Stimulated activated CD8-positive, alpha-beta memory T cell treated with anti-CD3 and anti-CD28 coated beads, Interleukin-7, amount 100 ng/mL, for 4 hours (primary cell): Measurements from ENCODE around the gene RBM4B.
"Not testable (repeated sequence)": the region's sequence is repeated elsewhere in the genome, so short reads cannot be mapped to it uniquely, and the experiment has no call there.

Experiments used
- DNase-seq, 2 donors: peaks; one replicate each; pipeline ENCODE4 v3.0.0-alpha.2; 2020; ENCODE audit warnings: low read depth in 2 of 2

RBM4B gene

DNA sequence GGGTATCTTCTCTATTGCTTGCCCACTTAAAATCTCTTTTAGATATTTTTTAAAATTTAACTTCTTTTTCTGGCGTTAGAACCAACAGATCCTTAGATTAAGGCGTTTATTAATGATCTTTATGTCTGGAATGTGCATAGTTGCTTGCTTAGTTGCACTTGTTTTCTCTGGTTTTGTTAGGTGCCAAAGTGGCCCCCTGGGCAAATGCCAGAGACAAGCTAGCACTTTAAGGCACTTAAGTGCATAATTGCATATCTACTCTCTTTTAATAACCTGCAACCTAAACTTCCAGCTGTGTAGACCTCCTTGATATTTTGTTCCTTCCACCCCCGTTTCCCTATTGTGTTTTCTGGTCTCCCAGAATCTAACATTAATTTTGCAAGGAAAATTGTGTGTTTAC, 35.9 kb downstream of the RBM4B start:
- no peak for DNase-seq

- DNase-seq, result not testable (repeated sequence)
Observed at GRCh38 chr11:66639814-66640340, 37.8 kb downstream of the RBM4B start.

- DNase-seq, result no peak
Observed at GRCh38 chr11:66639066-66639813, 38.4 kb downstream of the RBM4B start.

- DNase-seq, result peak; percentile 90 to 98
Observed at GRCh38 chr11:66638177-66639065, 39.3 kb downstream of the RBM4B start, which contains the start of gene RBM4. Gene RBM4, plus strand, starts transcription at chr11:66638703. Its CDS starts 1,009 bp downstream, at chr11:66639712.

DNA sequence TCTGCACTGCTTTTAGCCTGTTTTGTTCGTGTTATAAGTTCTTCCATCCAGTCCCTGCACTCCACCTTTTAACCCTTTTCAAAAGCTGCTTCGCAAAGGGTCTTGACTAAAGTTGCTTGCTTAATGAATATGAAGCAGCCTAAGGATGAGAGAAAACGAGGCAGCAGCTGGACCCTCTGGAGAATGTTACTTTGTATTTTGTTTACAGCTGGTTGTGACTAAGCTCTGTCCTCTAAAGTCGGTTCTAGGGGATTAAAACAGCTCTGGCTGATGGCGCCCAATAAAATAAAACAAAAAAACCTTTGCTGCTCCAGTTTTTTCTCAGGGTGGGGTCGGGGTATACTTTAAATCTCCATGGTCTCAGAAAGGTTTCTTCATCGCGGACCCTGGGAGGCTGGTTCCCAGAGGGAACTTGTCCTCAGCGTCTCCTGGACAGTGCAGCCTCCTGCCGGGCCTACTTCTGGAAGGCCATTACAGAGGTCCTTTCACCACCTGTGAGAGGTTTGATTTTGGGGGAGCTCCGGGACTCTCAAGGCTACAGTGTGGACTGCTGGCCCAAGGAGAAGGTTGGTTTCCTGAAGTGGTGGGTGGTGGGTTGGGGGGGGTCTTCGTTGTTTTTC, 40.0 kb downstream of the RBM4B start:
- no peak for DNase-seq

GRCh38 chr11:66636411-66636810, 41.3 kb downstream of the RBM4B start:
- no peak for DNase-seq

DNA sequence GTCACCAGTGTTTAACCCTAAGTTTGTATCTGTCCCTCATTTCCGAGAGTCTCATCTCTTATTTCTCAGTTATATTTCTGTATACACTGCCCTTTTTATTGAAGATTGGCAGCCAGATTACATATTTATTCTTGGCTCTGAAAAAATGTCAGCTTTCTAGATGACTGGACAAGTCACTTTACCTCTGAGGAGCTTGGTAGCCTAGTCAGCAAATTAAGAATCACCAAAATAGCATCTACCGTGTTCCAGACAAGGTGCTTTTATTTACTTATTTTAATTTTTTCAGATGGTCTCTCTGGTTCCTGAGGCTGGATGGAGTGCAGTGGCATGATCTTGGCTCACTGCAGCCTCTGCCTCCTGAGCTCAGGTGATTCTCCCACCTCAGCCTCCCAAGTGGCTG, 44.7 kb downstream of the RBM4B start:
- DNase-seq, result no peak

DNA sequence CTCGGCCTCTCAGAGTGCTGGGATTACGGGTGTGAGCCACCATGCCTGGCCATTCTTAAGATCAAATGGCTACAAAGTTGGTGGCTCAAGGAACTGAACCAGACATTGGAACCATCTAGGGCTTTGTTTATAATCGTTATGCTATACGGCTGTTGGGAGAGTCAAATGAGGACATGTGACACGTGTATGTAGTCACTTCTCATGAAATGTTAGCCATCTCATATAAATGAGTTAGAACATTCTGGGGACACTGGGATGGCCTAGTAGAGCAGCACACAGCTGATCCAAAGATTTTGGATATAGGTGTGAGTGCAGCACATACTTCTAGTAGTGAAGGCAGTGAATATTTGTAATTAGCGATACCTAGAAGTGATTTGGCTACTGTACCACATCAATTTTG, 45.8 kb downstream of the RBM4B start:
- no peak for DNase-seq

DNA sequence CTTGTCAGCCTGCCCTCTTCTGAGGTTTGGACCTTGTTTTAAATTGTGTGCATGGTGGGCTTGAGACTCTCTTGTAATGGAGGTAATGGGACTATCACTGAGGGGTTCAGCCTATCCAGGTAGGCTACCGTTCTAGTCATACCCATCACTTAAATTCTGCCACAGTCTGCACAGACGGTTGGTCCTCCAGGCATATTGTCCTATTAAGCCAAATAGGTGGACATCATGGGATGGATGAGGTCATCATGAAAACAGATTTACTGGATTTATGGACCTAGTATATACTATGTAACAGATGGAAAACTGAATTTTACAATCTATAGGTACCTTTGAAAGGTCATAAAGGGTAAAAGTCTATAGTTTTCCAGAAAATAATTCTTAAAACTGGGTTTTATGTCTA, 48.3 kb downstream of the RBM4B start:
- no peak for DNase-seq

DNA sequence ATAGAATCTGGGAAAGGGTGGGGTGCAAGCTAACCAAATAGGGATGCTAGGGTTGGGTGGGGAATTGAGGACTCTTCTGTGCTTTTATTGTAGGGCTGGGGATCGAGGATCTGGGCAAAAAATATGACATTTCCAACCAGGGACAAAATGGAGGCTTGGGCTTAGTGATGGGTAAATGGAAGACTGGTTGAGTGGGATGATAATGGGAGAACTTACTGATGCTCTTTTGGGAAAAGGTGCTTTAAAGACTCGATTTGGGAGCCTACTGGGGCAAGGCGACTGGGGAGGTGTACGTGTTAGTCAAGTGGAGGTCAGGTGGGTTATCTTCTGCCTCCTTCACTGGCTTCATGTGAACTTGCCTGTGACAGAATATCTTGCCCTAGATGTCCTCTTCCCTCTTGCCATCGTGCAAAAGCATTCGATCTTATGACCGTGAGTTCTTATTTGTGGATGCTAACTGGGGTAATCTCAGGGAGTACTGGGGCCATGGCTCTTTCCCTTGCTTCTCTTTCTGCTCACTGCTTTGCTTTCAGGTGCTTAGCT, 49.6 kb downstream of the RBM4B start:
- DNase-seq, result no peak

DNA sequence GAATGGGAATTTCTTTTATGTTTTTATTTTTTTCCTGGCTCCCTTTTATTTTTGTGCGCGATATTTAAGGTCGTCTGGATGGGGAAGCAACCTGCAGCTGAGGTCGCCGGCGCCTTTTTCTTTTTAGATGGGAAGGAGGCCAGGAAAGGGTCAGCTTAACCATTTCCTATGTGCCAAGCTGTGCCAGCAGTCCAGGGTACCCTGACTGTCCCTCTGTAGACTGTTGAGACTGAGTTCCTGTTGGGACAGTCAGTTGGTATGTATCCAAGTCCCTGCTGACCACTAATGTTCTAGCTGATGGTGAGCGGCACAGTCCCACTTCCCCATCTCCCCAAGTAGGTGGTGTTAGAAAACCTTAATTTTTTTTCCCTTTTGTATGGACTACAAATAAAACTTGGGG, 50.8 kb downstream of the RBM4B start:
- no peak for DNase-seq

DNA sequence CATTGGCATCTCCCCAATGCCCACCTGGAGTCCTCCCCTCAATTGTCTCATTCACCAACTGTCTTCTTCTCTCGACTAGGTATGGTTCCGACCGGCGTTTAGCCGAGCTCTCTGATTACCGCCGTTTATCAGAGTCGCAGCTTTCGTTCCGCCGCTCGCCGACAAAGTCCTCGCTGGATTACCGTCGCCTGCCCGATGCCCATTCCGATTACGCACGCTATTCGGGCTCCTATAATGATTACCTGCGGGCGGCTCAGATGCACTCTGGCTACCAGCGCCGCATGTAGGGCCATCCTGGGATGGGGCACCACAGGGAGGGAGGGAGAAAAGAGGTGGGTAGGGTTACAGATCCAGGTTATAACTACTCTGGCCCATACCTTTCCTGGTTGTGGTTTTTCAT, 51.3 kb downstream of the RBM4B start:
- no peak for DNase-seq

GRCh38 chr11:66625752-66626149, 51.9 kb downstream of the RBM4B start:
- no peak for DNase-seq

DNA sequence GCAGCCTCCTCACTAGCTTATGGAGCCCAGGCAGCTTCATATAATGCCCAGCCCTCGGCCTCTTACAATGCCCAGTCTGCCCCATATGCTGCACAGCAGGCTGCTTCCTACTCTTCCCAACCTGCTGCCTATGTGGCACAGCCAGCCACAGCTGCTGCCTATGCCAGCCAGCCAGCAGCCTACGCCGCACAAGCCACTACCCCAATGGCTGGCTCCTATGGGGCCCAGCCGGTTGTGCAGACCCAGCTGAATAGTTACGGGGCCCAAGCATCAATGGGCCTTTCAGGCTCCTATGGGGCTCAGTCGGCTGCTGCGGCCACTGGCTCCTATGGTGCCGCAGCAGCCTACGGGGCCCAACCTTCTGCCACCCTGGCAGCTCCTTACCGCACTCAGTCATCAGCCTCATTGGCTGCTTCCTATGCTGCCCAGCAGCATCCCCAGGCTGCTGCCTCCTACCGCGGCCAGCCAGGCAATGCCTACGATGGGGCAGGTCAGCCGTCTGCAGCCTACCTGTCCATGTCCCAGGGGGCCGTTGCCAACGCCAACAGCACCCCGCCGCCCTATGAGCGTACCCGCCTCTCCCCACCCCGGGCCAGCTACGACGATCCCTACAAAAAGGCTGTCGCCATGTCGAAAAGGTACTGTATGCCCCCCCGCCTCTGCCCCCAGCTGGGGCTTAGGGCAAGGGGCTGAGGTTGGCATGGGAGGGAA, 52.5 kb downstream of the RBM4B start:
- no peak for DNase-seq

- DNase-seq, result no peak
Observed at GRCh38 chr11:66624450-66624849, 53.2 kb downstream of the RBM4B start.

- no peak for DNase-seq
Observed at GRCh38 chr11:66619080-66619554, 58.6 kb downstream of the RBM4B start.

DNA sequence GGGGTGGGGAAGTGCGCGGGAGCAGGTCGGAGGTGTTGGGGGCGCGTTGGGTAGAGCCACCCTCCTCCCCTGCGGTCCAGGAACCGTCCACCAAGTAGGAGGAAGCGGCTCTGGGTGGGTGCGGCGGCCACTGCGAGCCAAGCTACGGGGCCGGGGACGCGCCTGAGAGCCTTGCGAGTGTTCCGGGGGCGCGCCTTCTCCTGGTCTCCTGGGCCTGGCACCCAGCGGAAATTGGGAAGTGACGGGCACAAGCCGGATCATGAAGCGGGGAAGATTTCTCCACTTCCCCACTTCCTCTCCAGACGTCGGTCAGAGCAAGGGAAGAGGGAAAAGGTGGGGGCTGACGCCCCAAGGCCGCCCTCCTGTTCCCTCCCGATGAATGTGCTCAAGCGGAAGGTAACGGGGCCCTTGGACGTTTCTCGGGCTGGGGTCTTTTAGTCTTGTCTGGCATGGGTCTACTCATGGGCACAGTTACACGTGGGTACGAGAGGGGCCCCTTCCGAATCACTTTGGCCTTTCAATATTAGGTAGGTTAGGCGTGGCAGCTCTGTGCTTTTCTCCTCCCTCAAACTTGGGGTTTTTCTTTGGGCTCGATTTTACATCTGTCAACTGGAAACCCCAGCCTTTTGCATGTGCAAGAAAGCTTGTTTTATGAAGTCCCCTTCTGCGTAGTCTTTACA, 60.4 kb downstream of the RBM4B start:
- DNase-seq, result no peak

GRCh38 chr11:66616379-66617154, 61.1 kb downstream of the RBM4B start, which contains the start of gene RBM14:
Gene RBM14, plus strand, starts transcription at chr11:66616630. Its CDS starts 91 bp downstream, at chr11:66616721.
- DNase-seq, result peak; percentile 97
